GM23338 (cell line): ENCODE results near the gene CCDC177. TPM values are rescaled to one million over a fixed set of nuclear protein-coding genes. Genes with fewer than 3 reads are reported as not detected.

Source experiments
- ATAC-seq: fragments of 200-7000 bp; cut with Tn5 transposase; 3 replicates; pipeline ENCODE4 v1.9.1; 2020
- DNase-seq: peaks from one replicate; pipeline ENCODE4 v3.0.0-alpha.2; 2015; ENCODE audit warnings: low spot score
- H2AFZ ChIP-seq: fragments of 200-600 bp; sonication (generic); 2 replicates; pipeline ENCODE4 v1.8.0; 2016; ENCODE audit warnings: antibody characterized with exemption, mild to moderate bottlenecking, moderate library complexity
- H3F3A ChIP-seq: fragments of 200-600 bp; sonication (generic); replicated peaks from 2 replicates; pipeline ENCODE4 v1.8.0; 2017; ENCODE audit warnings: antibody characterized with exemption, mixed run types, low read depth
- H3K27ac ChIP-seq: fragments of 200-600 bp; sonication (generic); 2 replicates; pipeline ENCODE4 v1.6.1; 2016; ENCODE audit warnings: low read depth
- H3K27me3 ChIP-seq: fragments of 200-600 bp; sonication (generic); 2 replicates; pipeline ENCODE4 v1.8.0; 2016; ENCODE audit warnings: mild to moderate bottlenecking, mixed run types, moderate library complexity; ENCODE audit not compliant: insufficient read depth
- H3K36me3 ChIP-seq: fragments of 200-600 bp; sonication (generic); 2 replicates; pipeline ENCODE4 v1.8.0; 2016; ENCODE audit warnings: mild to moderate bottlenecking; ENCODE audit not compliant: insufficient read depth
- H3K4me1 ChIP-seq: fragments of 200-600 bp; sonication (generic); 2 replicates; pipeline ENCODE4 v1.8.0; 2016; ENCODE audit warnings: mild to moderate bottlenecking, moderate library complexity; ENCODE audit not compliant: insufficient read depth
- H3K4me2 ChIP-seq: fragments of 200-600 bp; sonication (generic); 2 replicates; pipeline ENCODE4 v1.7.1; 2017; ENCODE audit warnings: mixed run types
- H3K4me3 ChIP-seq: fragments of 200-600 bp; sonication (generic); 2 replicates; pipeline ENCODE4 v1.6.1; 2016; ENCODE audit warnings: mixed run types
- H3K79me2 ChIP-seq: fragments of 200-600 bp; sonication (generic); replicated peaks from 2 replicates; pipeline ENCODE4 v1.8.0; 2017; ENCODE audit warnings: mild to moderate bottlenecking; ENCODE audit not compliant: insufficient read depth
- H3K9me2 ChIP-seq: fragments of 200-600 bp; sonication (generic); 2 replicates; pipeline ENCODE4 v1.8.0; 2017; ENCODE audit not compliant: insufficient read depth
- H4K20me1 ChIP-seq: fragments of 200-600 bp; sonication (generic); replicated peaks from 2 replicates; pipeline ENCODE4 v1.8.0; 2017; ENCODE audit warnings: mild to moderate bottlenecking; ENCODE audit not compliant: insufficient read depth
- H3K27ac Mint-ChIP-seq: 2 replicates; pipeline ENCODE4 v1.8.0; 2020; ENCODE audit warnings: inconsistent platforms, mild to moderate bottlenecking, moderate library complexity, mixed read lengths
- H3K27me3 Mint-ChIP-seq: 3 replicates; pipeline ENCODE4 v1.8.0; 2022; ENCODE audit warnings: low read depth, mild to moderate bottlenecking, moderate library complexity, mixed read lengths, inconsistent platforms; ENCODE audit not compliant: insufficient read depth, poor library complexity
- H3K36me3 Mint-ChIP-seq: 3 replicates; pipeline ENCODE4 v1.8.0; 2021; ENCODE audit warnings: low read depth, mild to moderate bottlenecking, inconsistent platforms, moderate library complexity, mixed read lengths
- H3K4me1 Mint-ChIP-seq: 3 replicates; pipeline ENCODE4 v1.8.0; 2020; ENCODE audit warnings: mild to moderate bottlenecking, inconsistent platforms, mixed read lengths
- H3K4me3 Mint-ChIP-seq: 3 replicates; pipeline ENCODE4 v1.8.0; 2021; ENCODE audit warnings: moderate library complexity, mild to moderate bottlenecking, inconsistent platforms, mixed read lengths
- H3K9me3 Mint-ChIP-seq: 3 replicates; pipeline ENCODE4 v1.8.0; 2020; ENCODE audit warnings: moderate library complexity, mild to moderate bottlenecking, inconsistent platforms, mixed read lengths
- CREB1 ChIP-seq: fragments of 250-450 bp; sonication (Bioruptor Pico); IDR thresholded peaks from 2 replicates; pipeline ENCODE4 v1.5.0; 2020; ENCODE audit warnings: low read depth, mild to moderate bottlenecking, moderate library complexity
- EZH2 ChIP-seq: fragments of 200-600 bp; sonication (generic); IDR thresholded peaks from one replicate; pipeline ENCODE4 v1.8.0; 2017; ENCODE audit warnings: antibody characterized with exemption, mild to moderate bottlenecking, low read depth; ENCODE audit not compliant: unreplicated experiment
- EZH2phosphoT487 ChIP-seq: fragments of 200-600 bp; sonication (generic); IDR thresholded peaks from one replicate; pipeline ENCODE4 v1.8.1; 2018; ENCODE audit warnings: antibody characterized with exemption; ENCODE audit not compliant: unreplicated experiment
- JUNB ChIP-seq: IDR thresholded peaks from one replicate; pipeline ENCODE4 v1.6.1; 2016; ENCODE audit warnings: antibody characterized with exemption; ENCODE audit not compliant: unreplicated experiment
- NANOG ChIP-seq: IDR thresholded peaks from 2 replicates; pipeline ENCODE4 v1.6.1; 2016; ENCODE audit warnings: antibody characterized with exemption, borderline replicate concordance
- POLR2AphosphoS5 ChIP-seq: IDR thresholded peaks from 2 replicates; pipeline ENCODE4 v1.6.1; 2016; ENCODE audit warnings: antibody characterized with exemption, low read depth
- STAT1 ChIP-seq: IDR thresholded peaks from one replicate; pipeline ENCODE4 v1.6.1; 2016; ENCODE audit warnings: antibody characterized with exemption; ENCODE audit not compliant: unreplicated experiment
- ZNF114 ChIP-seq: fragments of 250-450 bp; sonication (Bioruptor Pico); IDR thresholded peaks from 2 replicates; pipeline ENCODE4 v1.5.0; 2020; ENCODE audit warnings: mild to moderate bottlenecking, moderate library complexity
- ZNF331 ChIP-seq: fragments of 250-450 bp; sonication (Bioruptor Pico); IDR thresholded peaks from 2 replicates; pipeline ENCODE4 v1.5.0; 2020; ENCODE audit warnings: low read depth, mild to moderate bottlenecking, moderate library complexity
- polyA plus RNA-seq: library from polyadenylated mRNA; unstranded; fragments of >200 nt; fragmentation: Nextera tagmentation; extraction: Ambion mirVana; gene quantifications from 2 replicates; pipeline ENCODE4 v1.2.1, GENCODE V29; 2016
- total RNA-seq: library from RNA; depleted of rRNA; stranded (reverse); fragments of >200 nt; shearing (Covaris generic); gene quantifications from 2 replicates; pipeline ENCODE4 v1.2.3, GENCODE V29; 2014
- TF ChIP-seq, protein P1 (sequence below): IDR thresholded peaks from one replicate; pipeline ENCODE4 v1.6.1; 2018; ENCODE audit warnings: antibody characterized with exemption; ENCODE audit not compliant: unreplicated experiment
- TF ChIP-seq, protein P2 (sequence below): fragments of 250-450 bp; sonication (Bioruptor Pico); IDR thresholded peaks from 2 replicates; pipeline ENCODE4 v1.5.0; 2020; ENCODE audit warnings: mild to moderate bottlenecking, moderate library complexity
- TF ChIP-seq, protein P3 (sequence below): IDR thresholded peaks from 2 replicates; pipeline ENCODE4 v1.6.1; 2016; ENCODE audit warnings: antibody characterized with exemption
- TF ChIP-seq, protein P4 (sequence below), 2 experiments: fragments of 200-600 bp in 1 of 2; sonication (generic) in 1 of 2; conservative IDR thresholded peaks; 2 replicates each; pipeline versions ENCODE4 v1.5.1 to v1.6.1; 2016 to 2017; ENCODE audit warnings: antibody characterized with exemption in 2 of 2, low read depth in 2 of 2, mild to moderate bottlenecking in 2 of 2, moderate library complexity in 1 of 2

Gene CCDC177
- total and polyA plus RNA-seq, 2 experiments from 2014 or later = 0.18 to 1.7 TPM

DNA sequence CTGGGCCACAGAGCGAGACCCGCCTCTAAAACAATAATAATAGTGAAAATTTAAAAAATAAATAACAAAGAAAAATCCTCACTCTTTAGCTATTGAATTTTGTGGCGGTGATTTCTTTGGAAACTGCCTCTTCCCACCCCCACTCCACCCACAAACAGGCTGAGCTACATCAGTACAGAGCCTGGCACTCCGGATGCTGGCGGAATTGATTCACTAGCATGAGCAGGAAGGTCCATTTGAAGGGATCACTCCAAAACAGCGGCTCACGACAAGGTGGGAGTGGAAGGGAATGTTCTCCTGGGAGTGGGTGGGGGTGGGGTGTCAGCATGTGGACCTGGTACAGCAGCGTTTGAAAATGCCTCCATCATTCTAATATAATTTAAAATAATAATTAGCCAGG lies 26.1 kb downstream of the CCDC177 start:
- H3K27me3 ChIP-seq = peaks cover 20% of the 10 kb centered on the region; the same call in 1 of the 2 replicates
- H3K79me2 ChIP-seq = no peaks in the 10 kb centered on the region
- no peaks in the 10 kb centered on the region for H3K4me1 ChIP-seq
- H3K4me3 Mint-ChIP-seq = no peak overlapping the region
- no peak overlapping the region for H2AFZ ChIP-seq
- no peak overlapping the region for H3K27ac ChIP-seq
- H3K9me2 ChIP-seq = 0 out of 2 replicates have a peak, but pooled peaks cover 10% of the 10 kb centered on the region
- no peak for TF ChIP-seq JUNB
- no peak for TF ChIP-seq STAT1
- no peak for TF ChIP-seq ZNF114 (CRISPR knock-in tag)
- no peak for TF ChIP-seq ZNF331 (CRISPR knock-in tag)
- TF ChIP-seq EZH2 = no peak
- no peak for TF ChIP-seq NANOG
- no peak for TF ChIP-seq EZH2phosphoT487
- TF ChIP-seq POLR2AphosphoS5 = no peak
- TF ChIP-seq, protein P1, sequence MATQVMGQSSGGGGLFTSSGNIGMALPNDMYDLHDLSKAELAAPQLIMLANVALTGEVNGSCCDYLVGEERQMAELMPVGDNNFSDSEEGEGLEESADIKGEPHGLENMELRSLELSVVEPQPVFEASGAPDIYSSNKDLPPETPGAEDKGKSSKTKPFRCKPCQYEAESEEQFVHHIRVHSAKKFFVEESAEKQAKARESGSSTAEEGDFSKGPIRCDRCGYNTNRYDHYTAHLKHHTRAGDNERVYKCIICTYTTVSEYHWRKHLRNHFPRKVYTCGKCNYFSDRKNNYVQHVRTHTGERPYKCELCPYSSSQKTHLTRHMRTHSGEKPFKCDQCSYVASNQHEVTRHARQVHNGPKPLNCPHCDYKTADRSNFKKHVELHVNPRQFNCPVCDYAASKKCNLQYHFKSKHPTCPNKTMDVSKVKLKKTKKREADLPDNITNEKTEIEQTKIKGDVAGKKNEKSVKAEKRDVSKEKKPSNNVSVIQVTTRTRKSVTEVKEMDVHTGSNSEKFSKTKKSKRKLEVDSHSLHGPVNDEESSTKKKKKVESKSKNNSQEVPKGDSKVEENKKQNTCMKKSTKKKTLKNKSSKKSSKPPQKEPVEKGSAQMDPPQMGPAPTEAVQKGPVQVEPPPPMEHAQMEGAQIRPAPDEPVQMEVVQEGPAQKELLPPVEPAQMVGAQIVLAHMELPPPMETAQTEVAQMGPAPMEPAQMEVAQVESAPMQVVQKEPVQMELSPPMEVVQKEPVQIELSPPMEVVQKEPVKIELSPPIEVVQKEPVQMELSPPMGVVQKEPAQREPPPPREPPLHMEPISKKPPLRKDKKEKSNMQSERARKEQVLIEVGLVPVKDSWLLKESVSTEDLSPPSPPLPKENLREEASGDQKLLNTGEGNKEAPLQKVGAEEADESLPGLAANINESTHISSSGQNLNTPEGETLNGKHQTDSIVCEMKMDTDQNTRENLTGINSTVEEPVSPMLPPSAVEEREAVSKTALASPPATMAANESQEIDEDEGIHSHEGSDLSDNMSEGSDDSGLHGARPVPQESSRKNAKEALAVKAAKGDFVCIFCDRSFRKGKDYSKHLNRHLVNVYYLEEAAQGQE = no peak
- TF ChIP-seq, protein P2, sequence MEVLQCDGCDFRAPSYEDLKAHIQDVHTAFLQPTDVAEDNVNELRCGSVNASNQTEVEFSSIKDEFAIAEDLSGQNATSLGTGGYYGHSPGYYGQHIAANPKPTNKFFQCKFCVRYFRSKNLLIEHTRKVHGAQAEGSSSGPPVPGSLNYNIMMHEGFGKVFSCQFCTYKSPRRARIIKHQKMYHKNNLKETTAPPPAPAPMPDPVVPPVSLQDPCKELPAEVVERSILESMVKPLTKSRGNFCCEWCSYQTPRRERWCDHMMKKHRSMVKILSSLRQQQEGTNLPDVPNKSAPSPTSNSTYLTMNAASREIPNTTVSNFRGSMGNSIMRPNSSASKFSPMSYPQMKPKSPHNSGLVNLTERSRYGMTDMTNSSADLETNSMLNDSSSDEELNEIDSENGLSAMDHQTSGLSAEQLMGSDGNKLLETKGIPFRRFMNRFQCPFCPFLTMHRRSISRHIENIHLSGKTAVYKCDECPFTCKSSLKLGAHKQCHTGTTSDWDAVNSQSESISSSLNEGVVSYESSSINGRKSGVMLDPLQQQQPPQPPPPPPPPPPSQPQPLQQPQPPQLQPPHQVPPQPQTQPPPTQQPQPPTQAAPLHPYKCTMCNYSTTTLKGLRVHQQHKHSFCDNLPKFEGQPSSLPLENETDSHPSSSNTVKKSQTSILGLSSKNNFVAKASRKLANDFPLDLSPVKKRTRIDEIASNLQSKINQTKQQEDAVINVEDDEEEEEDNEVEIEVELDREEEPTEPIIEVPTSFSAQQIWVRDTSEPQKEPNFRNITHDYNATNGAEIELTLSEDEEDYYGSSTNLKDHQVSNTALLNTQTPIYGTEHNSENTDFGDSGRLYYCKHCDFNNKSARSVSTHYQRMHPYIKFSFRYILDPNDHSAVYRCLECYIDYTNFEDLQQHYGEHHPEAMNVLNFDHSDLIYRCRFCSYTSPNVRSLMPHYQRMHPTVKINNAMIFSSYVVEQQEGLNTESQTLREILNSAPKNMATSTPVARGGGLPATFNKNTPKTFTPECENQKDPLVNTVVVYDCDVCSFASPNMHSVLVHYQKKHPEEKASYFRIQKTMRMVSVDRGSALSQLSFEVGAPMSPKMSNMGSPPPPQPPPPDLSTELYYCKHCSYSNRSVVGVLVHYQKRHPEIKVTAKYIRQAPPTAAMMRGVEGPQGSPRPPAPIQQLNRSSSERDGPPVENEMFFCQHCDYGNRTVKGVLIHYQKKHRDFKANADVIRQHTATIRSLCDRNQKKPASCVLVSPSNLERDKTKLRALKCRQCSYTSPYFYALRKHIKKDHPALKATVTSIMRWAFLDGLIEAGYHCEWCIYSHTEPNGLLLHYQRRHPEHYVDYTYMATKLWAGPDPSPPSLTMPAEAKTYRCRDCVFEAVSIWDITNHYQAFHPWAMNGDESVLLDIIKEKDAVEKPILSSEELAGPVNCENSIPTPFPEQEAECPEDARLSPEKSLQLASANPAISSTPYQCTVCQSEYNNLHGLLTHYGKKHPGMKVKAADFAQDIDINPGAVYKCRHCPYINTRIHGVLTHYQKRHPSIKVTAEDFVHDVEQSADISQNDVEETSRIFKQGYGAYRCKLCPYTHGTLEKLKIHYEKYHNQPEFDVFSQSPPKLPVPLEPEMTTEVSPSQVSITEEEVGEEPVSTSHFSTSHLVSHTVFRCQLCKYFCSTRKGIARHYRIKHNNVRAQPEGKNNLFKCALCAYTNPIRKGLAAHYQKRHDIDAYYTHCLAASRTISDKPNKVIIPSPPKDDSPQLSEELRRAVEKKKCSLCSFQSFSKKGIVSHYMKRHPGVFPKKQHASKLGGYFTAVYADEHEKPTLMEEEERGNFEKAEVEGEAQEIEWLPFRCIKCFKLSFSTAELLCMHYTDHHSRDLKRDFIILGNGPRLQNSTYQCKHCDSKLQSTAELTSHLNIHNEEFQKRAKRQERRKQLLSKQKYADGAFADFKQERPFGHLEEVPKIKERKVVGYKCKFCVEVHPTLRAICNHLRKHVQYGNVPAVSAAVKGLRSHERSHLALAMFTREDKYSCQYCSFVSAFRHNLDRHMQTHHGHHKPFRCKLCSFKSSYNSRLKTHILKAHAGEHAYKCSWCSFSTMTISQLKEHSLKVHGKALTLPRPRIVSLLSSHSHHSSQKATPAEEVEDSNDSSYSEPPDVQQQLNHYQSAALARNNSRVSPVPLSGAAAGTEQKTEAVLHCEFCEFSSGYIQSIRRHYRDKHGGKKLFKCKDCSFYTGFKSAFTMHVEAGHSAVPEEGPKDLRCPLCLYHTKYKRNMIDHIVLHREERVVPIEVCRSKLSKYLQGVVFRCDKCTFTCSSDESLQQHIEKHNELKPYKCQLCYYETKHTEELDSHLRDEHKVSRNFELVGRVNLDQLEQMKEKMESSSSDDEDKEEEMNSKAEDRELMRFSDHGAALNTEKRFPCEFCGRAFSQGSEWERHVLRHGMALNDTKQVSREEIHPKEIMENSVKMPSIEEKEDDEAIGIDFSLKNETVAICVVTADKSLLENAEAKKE = no peak
- TF ChIP-seq, protein P3, sequence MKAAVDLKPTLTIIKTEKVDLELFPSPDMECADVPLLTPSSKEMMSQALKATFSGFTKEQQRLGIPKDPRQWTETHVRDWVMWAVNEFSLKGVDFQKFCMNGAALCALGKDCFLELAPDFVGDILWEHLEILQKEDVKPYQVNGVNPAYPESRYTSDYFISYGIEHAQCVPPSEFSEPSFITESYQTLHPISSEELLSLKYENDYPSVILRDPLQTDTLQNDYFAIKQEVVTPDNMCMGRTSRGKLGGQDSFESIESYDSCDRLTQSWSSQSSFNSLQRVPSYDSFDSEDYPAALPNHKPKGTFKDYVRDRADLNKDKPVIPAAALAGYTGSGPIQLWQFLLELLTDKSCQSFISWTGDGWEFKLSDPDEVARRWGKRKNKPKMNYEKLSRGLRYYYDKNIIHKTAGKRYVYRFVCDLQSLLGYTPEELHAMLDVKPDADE = no peak
- TF ChIP-seq CREB1 (CRISPR knock-in tag) = no peak
- TF ChIP-seq, protein P4, sequence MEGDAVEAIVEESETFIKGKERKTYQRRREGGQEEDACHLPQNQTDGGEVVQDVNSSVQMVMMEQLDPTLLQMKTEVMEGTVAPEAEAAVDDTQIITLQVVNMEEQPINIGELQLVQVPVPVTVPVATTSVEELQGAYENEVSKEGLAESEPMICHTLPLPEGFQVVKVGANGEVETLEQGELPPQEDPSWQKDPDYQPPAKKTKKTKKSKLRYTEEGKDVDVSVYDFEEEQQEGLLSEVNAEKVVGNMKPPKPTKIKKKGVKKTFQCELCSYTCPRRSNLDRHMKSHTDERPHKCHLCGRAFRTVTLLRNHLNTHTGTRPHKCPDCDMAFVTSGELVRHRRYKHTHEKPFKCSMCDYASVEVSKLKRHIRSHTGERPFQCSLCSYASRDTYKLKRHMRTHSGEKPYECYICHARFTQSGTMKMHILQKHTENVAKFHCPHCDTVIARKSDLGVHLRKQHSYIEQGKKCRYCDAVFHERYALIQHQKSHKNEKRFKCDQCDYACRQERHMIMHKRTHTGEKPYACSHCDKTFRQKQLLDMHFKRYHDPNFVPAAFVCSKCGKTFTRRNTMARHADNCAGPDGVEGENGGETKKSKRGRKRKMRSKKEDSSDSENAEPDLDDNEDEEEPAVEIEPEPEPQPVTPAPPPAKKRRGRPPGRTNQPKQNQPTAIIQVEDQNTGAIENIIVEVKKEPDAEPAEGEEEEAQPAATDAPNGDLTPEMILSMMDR (conservative IDR thresholded peaks at IDR 0.05; ENCODE audit: low read depth in 2 of 2) = no peak
- peaks cover 10% of the 10 kb centered on the region for H3K27me3 Mint-ChIP-seq
- H3K36me3 Mint-ChIP-seq = no peaks in the 10 kb centered on the region
- no peaks in the 10 kb centered on the region for H3F3A ChIP-seq
- H3K4me1 Mint-ChIP-seq = peaks cover 20% of the 10 kb centered on the region
- no peak overlapping the region for H3K4me2 ChIP-seq
- ATAC-seq (no peak), DNase-seq (no peak)
- H3K9me3 Mint-ChIP-seq = peaks cover 5% of the 10 kb centered on the region
- H3K36me3 ChIP-seq = no peaks in the 10 kb centered on the region
- H4K20me1 ChIP-seq = no peaks in the 10 kb centered on the region
- H3K27ac Mint-ChIP-seq = no peak overlapping the region
- no peak overlapping the region for H3K4me3 ChIP-seq
